Neuronal stem cell (in vitro differentiated cells): ENCODE measurements around the gene DDI2. TPM values are rescaled to one million over a fixed set of nuclear protein-coding genes. Genes with fewer than 3 reads are reported as not detected.

Source experiments
- DNase-seq: peaks from one replicate; pipeline ENCODE4 v3.0.0-alpha.2; 2013; ENCODE audit warnings: low spot score
- H2AFZ ChIP-seq: one replicate; pipeline ENCODE4 v1.6.1; 2013; ENCODE audit warnings: mild to moderate bottlenecking, low read length, inconsistent platforms
- H2AK5ac ChIP-seq: 2 replicates; pipeline ENCODE4 v1.6.1; 2013; ENCODE audit warnings: low read depth, mild to moderate bottlenecking, inconsistent platforms, low read length, moderate library complexity, mixed read lengths
- H2BK120ac ChIP-seq: 2 replicates; pipeline ENCODE4 v1.6.1; 2013; ENCODE audit warnings: low read depth, mild to moderate bottlenecking, inconsistent platforms, low read length, moderate library complexity, mixed read lengths
- H2BK12ac ChIP-seq: one replicate; pipeline ENCODE4 v1.6.1; 2013; ENCODE audit warnings: low read length, inconsistent platforms
- H2BK15ac ChIP-seq: 2 replicates; pipeline ENCODE4 v1.6.1; 2013; ENCODE audit warnings: mild to moderate bottlenecking, low read length, inconsistent platforms, mixed read lengths
- H2BK5ac ChIP-seq: one replicate; pipeline ENCODE4 v1.6.1; 2013; ENCODE audit warnings: inconsistent platforms, mild to moderate bottlenecking, low read length, moderate library complexity
- H3K14ac ChIP-seq: one replicate; pipeline ENCODE4 v1.6.1; 2013; ENCODE audit warnings: low read length, inconsistent platforms
- H3K18ac ChIP-seq: 2 replicates; pipeline ENCODE4 v1.6.1; 2013; ENCODE audit warnings: low read length, inconsistent platforms
- H3K23ac ChIP-seq: 2 replicates; pipeline ENCODE4 v1.6.1; 2013; ENCODE audit warnings: low read depth, mild to moderate bottlenecking, mixed read lengths, low read length, inconsistent platforms; ENCODE audit not compliant: poor library complexity
- H3K27ac ChIP-seq: replicated peaks from 3 replicates; pipeline ENCODE4 v1.5.1; 2013; ENCODE audit warnings: low read length, inconsistent platforms
- H3K27me3 ChIP-seq, 3 experiments: 2 replicates each; pipeline ENCODE4 v1.6.1; 2013; ENCODE audit warnings: low read length in 3 of 3, mild to moderate bottlenecking in 2 of 3, inconsistent platforms in 1 of 3, low read depth in 1 of 3, mixed read lengths in 1 of 3, moderate library complexity in 1 of 3; ENCODE audit not compliant: control insufficient read depth in 3 of 3, insufficient read depth in 3 of 3
- H3K36me3 ChIP-seq, 2 donors: replicated peaks in 1 of 2; 2 replicates each; pipeline ENCODE4 v1.6.1; 2013; ENCODE audit warnings: low read length in 2 of 2; ENCODE audit not compliant: control insufficient read depth in 2 of 2, insufficient read depth in 2 of 2
- H3K4ac ChIP-seq: 2 replicates; pipeline ENCODE4 v1.6.1; 2013; ENCODE audit warnings: inconsistent platforms, mild to moderate bottlenecking, low read length, moderate library complexity
- H3K4me1 ChIP-seq, 2 donors: 1 replicate in 1 of 2; 2 replicates in 1 of 2; pipeline ENCODE4 v1.6.1; 2013; ENCODE audit warnings: low read length in 2 of 2, low read depth in 1 of 2; ENCODE audit not compliant: control insufficient read depth in 2 of 2, insufficient read depth in 1 of 2
- H3K4me2 ChIP-seq: one replicate; pipeline ENCODE4 v1.6.1; 2013; ENCODE audit warnings: mild to moderate bottlenecking, low read length, inconsistent platforms; ENCODE audit not compliant: insufficient read depth, poor library complexity, severe bottlenecking
- H3K4me3 ChIP-seq, 2 donors: 2 replicates each; pipeline ENCODE4 v1.5.1; 2013; ENCODE audit warnings: low read length in 2 of 2, mild to moderate bottlenecking in 2 of 2, inconsistent platforms in 1 of 2, moderate library complexity in 1 of 2
- H3K79me1 ChIP-seq: one replicate; pipeline ENCODE4 v1.6.1; 2013; ENCODE audit warnings: low read depth, mild to moderate bottlenecking, inconsistent platforms, low read length, moderate library complexity
- H3K9ac ChIP-seq: one replicate; pipeline ENCODE4 v1.6.1; 2013; ENCODE audit warnings: mild to moderate bottlenecking, low read depth, low read length, inconsistent platforms; ENCODE audit not compliant: poor library complexity
- H3K9me3 ChIP-seq, 2 donors: replicated peaks in 1 of 2; 2 replicates each; pipeline versions ENCODE3 to v1.6.1; 2013; ENCODE audit warnings: low read length in 2 of 2, mild to moderate bottlenecking in 2 of 2, inconsistent platforms in 1 of 2, low read depth in 1 of 2, mixed read lengths in 1 of 2, moderate library complexity in 1 of 2; ENCODE audit not compliant: control insufficient read depth in 2 of 2, insufficient read depth in 1 of 2
- H4K8ac ChIP-seq: one replicate; pipeline ENCODE4 v1.6.1; 2013; ENCODE audit warnings: low read depth, mild to moderate bottlenecking, inconsistent platforms, low read length, moderate library complexity
- H4K91ac ChIP-seq: one replicate; pipeline ENCODE4 v1.6.1; 2013; ENCODE audit warnings: low read length, low read depth, mild to moderate bottlenecking, inconsistent platforms; ENCODE audit not compliant: poor library complexity
- WGBS, 2 donors: extraction: QIAGEN DNeasy Blood & Tissue Kit; methylation state at CpG; one replicate each; pipeline ENCODE4 v1.1.7; 2013; ENCODE audit warnings: missing lambda C conversion rate in 2 of 2, mixed read lengths in 1 of 2; ENCODE audit not compliant: insufficient read length in 2 of 2, insufficient replicate concordance in 1 of 2; ENCODE audit errors: extremely low coverage in 2 of 2; 5-methylcytosine and 5-hydroxymethylcytosine counted together
- polyA plus RNA-seq, 2 experiments: library from polyadenylated mRNA; stranded (reverse); fragments of 200-250 nt; gene quantifications; one replicate each; pipeline ENCODE4 v1.2.3, GENCODE V29; 2013

Gene DDI2
- polyA plus RNA-seq (2013, experiment 1 of 2), result 9.5 TPM
- 9.8 TPM for polyA plus RNA-seq (2013, experiment 2 of 2)

- Histone ChIP-seq H4K91ac (no peak within 1 kb of the TSS), H3K14ac (peak within 1 kb of the TSS; percentile 14), H3K9me3 (no peaks in the 10 kb centered on the region), H3K23ac (peak within 1 kb of the TSS; percentile 99), H3K79me1 (peaks cover 3% of the 10 kb centered on the region), H2BK12ac (peak within 1 kb of the TSS; percentile 14), H4K8ac (no peak within 1 kb of the TSS), H3K4ac (peak within 1 kb of the TSS; percentile 91), H3K4me2 (peak within 1 kb of the TSS; percentile 75), H3K27me3 (no peaks in the 10 kb centered on the region), H2BK15ac (peak within 1 kb of the TSS; percentile 51), H3K27ac (peak within 1 kb of the TSS; percentile 91), H2AK5ac (peak within 1 kb of the TSS; percentile 86), H3K36me3 (peaks cover 0 to 21% of the 10 kb centered on the region in 2 donors), H2AFZ (peak within 1 kb of the TSS; percentile 86), H2BK5ac (peak within 1 kb of the TSS; percentile 96), H2BK120ac (no peak within 1 kb of the TSS), H3K4me1 (peaks cover 5% of the 10 kb centered on the region in 2 donors), H3K18ac (peak within 1 kb of the TSS; percentile 97), H3K4me3 (peak within 1 kb of the TSS; percentile 98 to 100), H3K9ac (peak within 1 kb of the TSS; percentile 99)
- DNase-seq, result peak; percentile 98
- no CpG with 5 or more reads among the region's 86 CpGs for WGBS, 2 donors
These were observed at the start of gene DDI2 for GRCh38 chr1:15617173-15618076. Gene DDI2 (plus strand): TSS chr1:15617458. CDS start chr1:15617671, 213 bp downstream.

GRCh38 chr1:15568387-15569073 lies 48.7 kb upstream of the DDI2 start:
- Histone ChIP-seq H4K91ac (no peak overlapping the region), H3K18ac (no peak overlapping the region), H3K9ac (no peak overlapping the region), H3K27me3 (no peaks in the 10 kb centered on the region), H3K79me1 (no peaks in the 10 kb centered on the region), H2AFZ (no peak overlapping the region), H2BK120ac (no peak overlapping the region), H3K36me3 (peaks cover 29 to 81% of the 10 kb centered on the region in 2 donors), H3K14ac (no peak overlapping the region), H2AK5ac (no peak overlapping the region), H3K4me3 (no peak overlapping the region), H3K9me3 (no peaks in the 10 kb centered on the region), H2BK15ac (no peak overlapping the region), H4K8ac (no peak overlapping the region), H2BK12ac (no peak overlapping the region), H3K4me2 (no peak overlapping the region), H3K4ac (no peak overlapping the region), H3K23ac (no peak overlapping the region), H3K27ac (no peak overlapping the region), H2BK5ac (no peak overlapping the region), H3K4me1 (no peaks in the 10 kb centered on the region)
- no CpG with 5 or more reads among the region's 18 CpGs for WGBS, 2 donors
- no peak for DNase-seq

GRCh38 chr1:15570861-15571260 lies 46.4 kb upstream of the DDI2 start:
- Histone ChIP-seq H2BK5ac (no peak overlapping the region), H3K4me2 (no peak overlapping the region), H3K4me1 (no peaks in the 10 kb centered on the region), H3K4ac (no peak overlapping the region), H3K36me3 (peaks cover 24 to 70% of the 10 kb centered on the region in 2 donors), H3K27me3 (no peaks in the 10 kb centered on the region), H3K9me3 (no peaks in the 10 kb centered on the region), H2BK15ac (no peak overlapping the region), H4K91ac (no peak overlapping the region), H4K8ac (no peak overlapping the region), H3K27ac (no peak overlapping the region), H3K14ac (no peak overlapping the region), H2AFZ (no peak overlapping the region), H2BK12ac (no peak overlapping the region), H3K4me3 (no peak overlapping the region), H3K23ac (no peak overlapping the region), H3K9ac (no peak overlapping the region), H2AK5ac (no peak overlapping the region), H2BK120ac (no peak overlapping the region), H3K79me1 (no peaks in the 10 kb centered on the region), H3K18ac (no peak overlapping the region)
- no CpG with 5 or more reads among the region's 1 CpG for WGBS, 2 donors
- no peak for DNase-seq

GRCh38 chr1:15571266-15571665 lies 46.0 kb upstream of the DDI2 start:
- Histone ChIP-seq H3K4me2 (no peak overlapping the region), H3K14ac (no peak overlapping the region), H3K9me3 (no peaks in the 10 kb centered on the region), H4K8ac (no peak overlapping the region), H2BK5ac (no peak overlapping the region), H3K27ac (no peak overlapping the region), H3K4ac (no peak overlapping the region), H3K9ac (no peak overlapping the region), H3K79me1 (no peaks in the 10 kb centered on the region), H2BK12ac (no peak overlapping the region), H3K18ac (no peak overlapping the region), H2AFZ (no peak overlapping the region), H3K27me3 (no peaks in the 10 kb centered on the region), H3K4me1 (no peaks in the 10 kb centered on the region), H3K4me3 (no peak overlapping the region), H4K91ac (no peak overlapping the region), H2BK120ac (no peak overlapping the region), H3K36me3 (peaks cover 21 to 66% of the 10 kb centered on the region in 2 donors), H2AK5ac (no peak overlapping the region), H2BK15ac (no peak overlapping the region), H3K23ac (no peak overlapping the region)
- DNase-seq, result no peak
